ENCODE results near the gene CCNDBP1. TPM values are rescaled to one million over a fixed set of nuclear protein-coding genes. Genes with fewer than 3 reads are reported as not detected.
A peak's percentile ranks its signal among the peaks of the same experiment; 100 is the strongest.

The CCNDBP1 gene
- total and polyA plus RNA-seq, 8 donors = 47.5 to 64.5 (median 55.9) TPM

- Histone ChIP-seq H3K27me3 (no peaks in the 10 kb centered on the region), H3K4me1 (peaks cover 0 to 33% of the 10 kb centered on the region in 2 donors), H3K36me3 (peaks cover 0 to 41% of the 10 kb centered on the region in 2 donors), H3K9me3 (no peaks in the 10 kb centered on the region), H3K27ac (peak overlapping the region; percentile 84 to 91), H3K4me3 (peak overlapping the region in 1 of 2 donors; percentile 83)
- no peak for ATAC-seq
- intact Hi-C loops (cut with DNase I) = no loop called here
- TF ChIP-seq CTCF (IDR thresholded peaks at IDR 0.05) = no peak
- DNase-seq = no peak
These were observed 637 bp upstream of the CCNDBP1 start for GRCh38 chr15:43184407-43185124.

GRCh38 chr15:43186003-43186353 lies 775 bp downstream of the CCNDBP1 start:
- intact Hi-C loops (cut with DNase I) = no loop called here
- Histone ChIP-seq H3K27me3 (no peaks in the 10 kb centered on the region), H3K9me3 (no peaks in the 10 kb centered on the region), H3K27ac (peak overlapping the region; percentile 84 to 91), H3K36me3 (peaks cover 0 to 46% of the 10 kb centered on the region in 2 donors), H3K4me3 (peak overlapping the region; percentile 63 to 83), H3K4me1 (peaks cover 0 to 33% of the 10 kb centered on the region in 2 donors)
- no peak for TF ChIP-seq CTCF (IDR thresholded peaks at IDR 0.05)
- ATAC-seq = peak; percentile 24
- no peak for DNase-seq

GRCh38 chr15:43187544-43188155 lies 2.4 kb downstream of the CCNDBP1 start:
- Histone ChIP-seq H3K4me3 (no peak overlapping the region), H3K36me3 (peaks cover 0 to 46% of the 10 kb centered on the region in 2 donors), H3K27me3 (no peaks in the 10 kb centered on the region), H3K4me1 (peaks cover 0 to 33% of the 10 kb centered on the region in 2 donors), H3K9me3 (no peaks in the 10 kb centered on the region), H3K27ac (no peak overlapping the region)
- peak in 1 of 4 donors; percentile 25 for DNase-seq
- no peak for ATAC-seq
- peak; percentile 43 to 52 for TF ChIP-seq CTCF (IDR thresholded peaks at IDR 0.05)
- intact Hi-C loops (cut with DNase I) = no loop called here

- Histone ChIP-seq H3K4me3 (no peak overlapping the region), H3K27me3 (no peaks in the 10 kb centered on the region), H3K27ac (no peak overlapping the region), H3K9me3 (no peaks in the 10 kb centered on the region), H3K36me3 (peaks cover 0 to 55% of the 10 kb centered on the region in 2 donors), H3K4me1 (peaks cover 0 to 33% of the 10 kb centered on the region in 2 donors)
- intact Hi-C loops (cut with DNase I) = no loop called here
- no peak for TF ChIP-seq CTCF (IDR thresholded peaks at IDR 0.05)
- no peak for ATAC-seq
- no peak for DNase-seq
These were observed 4.1 kb downstream of the CCNDBP1 start for GRCh38 chr15:43189296-43189695.

GRCh38 chr15:43190178-43190577 lies 5.0 kb downstream of the CCNDBP1 start:
- peak in 1 of 4 donors; percentile 17 for DNase-seq
- no peak for TF ChIP-seq CTCF (IDR thresholded peaks at IDR 0.05)
- Histone ChIP-seq H3K4me1 (peaks cover 0 to 27% of the 10 kb centered on the region in 2 donors), H3K27ac (no peak overlapping the region), H3K36me3 (peaks cover 0 to 62% of the 10 kb centered on the region in 2 donors), H3K4me3 (no peak overlapping the region), H3K27me3 (no peaks in the 10 kb centered on the region), H3K9me3 (no peaks in the 10 kb centered on the region)
- no peak for ATAC-seq
- intact Hi-C loops (cut with DNase I) = no loop called here
